NCI-H1436 treated with DMSO at 0.1 percent for 48 hours (cell line): Measurements from ENCODE around the gene PRSS22.

Experiments
- DNase-seq: peaks from one replicate; lab custom pipeline; 2025; lab: John Stamatoyannopoulos, UW

PRSS22 gene

GRCh38 chr16:2816751-2817339 is 41.1 kb downstream of the PRSS22 start, which contains the start of gene PRSS21:
Gene PRSS21 (plus strand): TSS chr16:2817237. CDS start chr16:2817269, 32 bp downstream.
- no peak for DNase-seq

GRCh38 chr16:2815299-2815771 is 42.6 kb downstream of the PRSS22 start:
- no peak for DNase-seq

GRCh38 chr16:2814551-2815298 is 43.2 kb downstream of the PRSS22 start:
- DNase-seq: no peak

- no peak for DNase-seq
These were observed 44.2 kb downstream of the PRSS22 start for GRCh38 chr16:2813771-2814221.

- no peak for DNase-seq
These were observed 46.1 kb downstream of the PRSS22 start for GRCh38 chr16:2811703-2812471.

- DNase-seq: no peak
These were observed 47.3 kb downstream of the PRSS22 start for GRCh38 chr16:2810651-2811050.

GRCh38 chr16:2809149-2809760 is 48.7 kb downstream of the PRSS22 start:
- DNase-seq: no peak

- DNase-seq: no peak
These were observed 49.8 kb downstream of the PRSS22 start for GRCh38 chr16:2808181-2808580.

- no peak for DNase-seq
These were observed 51.7 kb downstream of the PRSS22 start for GRCh38 chr16:2806286-2806685.

- no peak for DNase-seq
These were observed 53.2 kb downstream of the PRSS22 start for GRCh38 chr16:2804728-2805127.

- no peak for DNase-seq
These were observed 54.3 kb downstream of the PRSS22 start for GRCh38 chr16:2803545-2804195.
